HepG2 (cell line): ENCODE results near the gene VWA7. TPM values are rescaled to one million over a fixed set of nuclear protein-coding genes. Genes with fewer than 3 reads are reported as not detected.
A peak's percentile ranks its signal among the peaks of the same experiment; 100 is the strongest.

Experiments used
- BRD4 ChIP-seq: sonication (generic); formaldehyde crosslinking; IDR thresholded peaks from 2 replicates; pipeline ENCODE4 v1.4.0; 2020; ENCODE audit warnings: missing genetic modification reagents
- CHD4 ChIP-seq: fragments of 200-600 bp; sonication (generic); IDR thresholded peaks from 2 replicates; pipeline ENCODE4 v1.7.0; 2017; ENCODE audit warnings: mild to moderate bottlenecking, low read length, borderline replicate concordance
- FOXC1 ChIP-seq: sonication (generic); formaldehyde crosslinking; IDR thresholded peaks from 2 replicates; pipeline ENCODE4 v1.8.0; 2022; ENCODE audit warnings: mild to moderate bottlenecking, missing genetic modification reagents, borderline replicate concordance
- GZF1 ChIP-seq: sonication (generic); formaldehyde crosslinking; IDR thresholded peaks from 2 replicates; pipeline ENCODE4 v1.5.1; 2020; ENCODE audit warnings: mild to moderate bottlenecking, missing genetic modification reagents
- KLF9 ChIP-seq: IDR thresholded peaks from 2 replicates; pipeline ENCODE4 v1.6.1; 2016; ENCODE audit warnings: low read depth
- NFYC ChIP-seq: IDR thresholded peaks from 2 replicates; pipeline ENCODE4 v1.6.1; 2016; ENCODE audit warnings: missing genetic modification reagents, missing compliant biosample characterization
- NR2F1 ChIP-seq, 2 experiments: fragments of 450-650 bp in 1 of 2; formaldehyde crosslinking in 1 of 2; IDR thresholded peaks; 2 replicates each; pipeline versions ENCODE4 v1.5.0 to v1.6.1; 2016 to 2020; ENCODE audit warnings: mild to moderate bottlenecking in 1 of 2, missing compliant biosample characterization in 1 of 2, missing genetic modification reagents in 1 of 2, moderate library complexity in 1 of 2
- PATZ1 ChIP-seq: sonication (generic); formaldehyde crosslinking; IDR thresholded peaks from 2 replicates; pipeline ENCODE4 v1.4.0; 2020; ENCODE audit warnings: missing genetic modification reagents
- SNAI1 ChIP-seq: sonication (generic); formaldehyde crosslinking; IDR thresholded peaks from 2 replicates; pipeline ENCODE4 v1.5.0; 2020; ENCODE audit warnings: mild to moderate bottlenecking, missing genetic modification reagents, borderline replicate concordance
- SP5 ChIP-seq: IDR thresholded peaks from 2 replicates; pipeline ENCODE4 v1.6.1; 2016; ENCODE audit warnings: low read depth, borderline replicate concordance
- SPEN ChIP-seq: sonication (generic); formaldehyde crosslinking; IDR thresholded peaks from 2 replicates; pipeline ENCODE4 v1.5.1; 2020; ENCODE audit warnings: low read depth, mild to moderate bottlenecking, missing genetic modification reagents
- ZBTB33 ChIP-seq: sonication (generic); formaldehyde crosslinking; IDR thresholded peaks from 2 replicates; pipeline ENCODE4 v1.4.0; 2020; ENCODE audit warnings: missing genetic modification reagents
- ZBTB44 ChIP-seq: sonication (generic); formaldehyde crosslinking; IDR thresholded peaks from 2 replicates; pipeline ENCODE4 v1.4.0; 2020; ENCODE audit warnings: missing genetic modification reagents
- ZNF136 ChIP-seq: sonication (generic); formaldehyde crosslinking; IDR thresholded peaks from 2 replicates; pipeline ENCODE4 v1.8.1; 2022; ENCODE audit warnings: low read depth, mild to moderate bottlenecking, moderate library complexity, missing genetic modification reagents
- ZNF234 ChIP-seq: sonication (generic); formaldehyde crosslinking; conservative IDR thresholded peaks from 2 replicates; pipeline ENCODE4 v1.5.1; 2020; ENCODE audit warnings: mild to moderate bottlenecking, missing genetic modification reagents
- ZNF253 ChIP-seq: sonication (generic); formaldehyde crosslinking; IDR thresholded peaks from 2 replicates; pipeline ENCODE4 v1.8.0; 2022; ENCODE audit warnings: mild to moderate bottlenecking, missing genetic modification reagents, borderline replicate concordance
- ZNF281 ChIP-seq: sonication (generic); formaldehyde crosslinking; IDR thresholded peaks from 2 replicates; pipeline ENCODE4 v1.4.0; 2020; ENCODE audit warnings: missing genetic modification reagents, borderline replicate concordance
- ZNF33B ChIP-seq: sonication (generic); formaldehyde crosslinking; IDR thresholded peaks from 2 replicates; pipeline ENCODE4 v1.5.1; 2020; ENCODE audit warnings: mild to moderate bottlenecking, missing genetic modification reagents
- ZNF530 ChIP-seq: sonication (generic); formaldehyde crosslinking; IDR thresholded peaks from 2 replicates; pipeline ENCODE4 v1.5.0; 2020; ENCODE audit warnings: low read depth, mild to moderate bottlenecking, missing genetic modification reagents
- ZNF598 ChIP-seq: sonication (generic); formaldehyde crosslinking; IDR thresholded peaks from 2 replicates; pipeline ENCODE4 v1.5.1; 2020; ENCODE audit warnings: mild to moderate bottlenecking, missing genetic modification reagents, borderline replicate concordance
- ZNF777 ChIP-seq: sonication (generic); formaldehyde crosslinking; IDR thresholded peaks from 2 replicates; pipeline ENCODE4 v1.4.0; 2020; ENCODE audit warnings: missing genetic modification reagents
- polyA plus RNA-seq, 8 experiments: library from polyadenylated mRNA; depleted of rRNA in 3 of 8; stranded (reverse) in 7 of 8; unstranded in 1 of 8; fragments of >200 nt; fragmentation: Illumina TruSeq in 4 of 8; extraction: Trizol in 4 of 8; gene quantifications; 2 replicates each; pipeline versions ENCODE4 v1.2.1 to v1.2.3, GENCODE V29; 2011 to 2016; ENCODE audit warnings: low read depth in 4 of 8, missing spikeins in 1 of 8, mixed read lengths in 1 of 8; ENCODE audit not compliant: insufficient read depth in 1 of 8
- total RNA-seq, 5 experiments: library from RNA; depleted of rRNA; stranded (reverse); fragments of >200 nt; fragmentation: Illumina TruSeq; extraction: Trizol; gene quantifications; 2 replicates each; pipeline ENCODE4 v1.2.3, GENCODE V29; 2016; ENCODE audit warnings: low read depth in 1 of 5

VWA7 gene
- total and polyA plus RNA-seq, 2 of the 13 experiments (the other 11 are each of a cell fraction or from before 2014, with no cell fraction given), result 0.86 to 3.3 TPM

GRCh38 chr6:31778193-31778592 lies 1.1 kb upstream of the VWA7 start (continued):
- TF ChIP-seq ZNF281 (CRISPR knock-in tag) (peak; percentile 23; the same call in 1 of the 2 replicates), ZNF598 (CRISPR knock-in tag) (0 out of 2 replicates have a peak, but pooled peaks have one; percentile 62), SNAI1 (CRISPR knock-in tag) (no peak), GZF1 (CRISPR knock-in tag) (no peak), ZNF33B (CRISPR knock-in tag) (0 out of 2 replicates have a peak, but pooled peaks have one; percentile 37), ZBTB33 (CRISPR knock-in tag) (peak; percentile 74), PATZ1 (peak; percentile 89), SPEN (CRISPR knock-in tag) (peak; percentile 45; the same call in 1 of the 2 replicates), FOXC1 (CRISPR knock-in tag) (no peak), KLF9 (CRISPR knock-in tag) (no peak), ZNF530 (CRISPR knock-in tag) (no peak), NFYC (CRISPR knock-in tag) (no peak), ZNF777 (CRISPR knock-in tag) (no peak), SP5 (CRISPR knock-in tag) (no peak), NR2F1 (CRISPR knock-in tag; IDR thresholded peaks at IDR 0.05) (peak in 1 of 2 experiments; percentile 25; a peak in 1 of 4 replicates), ZBTB44 (no peak), ZNF136 (CRISPR knock-in tag) (no peak), ZNF234 (CRISPR knock-in tag) (no peak), ZNF253 (no peak), BRD4 (peak; percentile 65; the same call in 1 of the 2 replicates), CHD4 (no peak)
